Endodermal cell (in vitro differentiated cells): ENCODE data around the gene TMOD3. TPM values are rescaled to one million over a fixed set of nuclear protein-coding genes. Genes with fewer than 3 reads are reported as not detected.

Source experiments
- DNase-seq: peaks from one replicate; pipeline ENCODE4 v3.0.0-alpha.2; 2017
- H3K27ac ChIP-seq: 2 replicates; pipeline ENCODE4 v1.5.1; 2013; ENCODE audit warnings: mild to moderate bottlenecking, low read depth, low read length, moderate library complexity
- H3K27me3 ChIP-seq: 2 replicates; pipeline ENCODE4 v1.6.1; 2013; ENCODE audit warnings: mild to moderate bottlenecking, low read length, moderate library complexity; ENCODE audit not compliant: insufficient read depth, control insufficient read depth, poor library complexity, severe bottlenecking
- H3K36me3 ChIP-seq: 2 replicates; pipeline ENCODE4 v1.7.0; 2013; ENCODE audit warnings: mild to moderate bottlenecking, low read length, moderate library complexity; ENCODE audit not compliant: control insufficient read depth, insufficient read depth
- H3K4me1 ChIP-seq: one replicate; pipeline ENCODE4 v1.7.0; 2013; ENCODE audit warnings: low read length; ENCODE audit not compliant: control insufficient read depth, insufficient read depth
- H3K4me3 ChIP-seq: 2 replicates; pipeline ENCODE4 v1.5.1; 2013; ENCODE audit warnings: mild to moderate bottlenecking, low read length, moderate library complexity
- H3K9ac ChIP-seq: 2 replicates; pipeline ENCODE4 v1.6.1; 2013; ENCODE audit warnings: mild to moderate bottlenecking, low read length, moderate library complexity; ENCODE audit not compliant: poor library complexity, severe bottlenecking; ENCODE audit errors: extremely low read depth
- H3K9me3 ChIP-seq: 2 replicates; pipeline ENCODE4 v1.6.1; 2013; ENCODE audit warnings: mild to moderate bottlenecking, low read length, moderate library complexity; ENCODE audit not compliant: control insufficient read depth
- H3K27ac Mint-ChIP-seq: 2 replicates; pipeline ENCODE4 v1.8.0; 2020; ENCODE audit warnings: mixed read lengths
- H3K27me3 Mint-ChIP-seq: 2 replicates; pipeline ENCODE4 v1.8.0; 2021; ENCODE audit warnings: mild to moderate bottlenecking, mixed read lengths; ENCODE audit not compliant: insufficient read depth
- H3K36me3 Mint-ChIP-seq: 2 replicates; pipeline ENCODE4 v1.8.0; 2020; ENCODE audit warnings: low read depth, mixed read lengths
- H3K4me1 Mint-ChIP-seq: 2 replicates; pipeline ENCODE4 v1.8.0; 2020; ENCODE audit warnings: mixed read lengths
- H3K4me3 Mint-ChIP-seq: 2 replicates; pipeline ENCODE4 v1.8.0; 2020; ENCODE audit warnings: mild to moderate bottlenecking, moderate library complexity, mixed read lengths
- H3K9me3 Mint-ChIP-seq: 2 replicates; pipeline ENCODE4 v1.8.0; 2020; ENCODE audit warnings: mild to moderate bottlenecking, mixed read lengths
- whole genome bisulfite sequencing, 2 experiments: methylation state at CpG; one replicate each; pipeline versions ENCODE4 v1.1.5 to v1.1.7; 2013; ENCODE audit warnings: missing lambda C conversion rate in 2 of 2, mixed read lengths in 1 of 2; ENCODE audit not compliant: insufficient coverage in 1 of 2, insufficient read length in 1 of 2; 5-methylcytosine and 5-hydroxymethylcytosine counted together
- total RNA-seq, 2 donors: library from RNA; stranded (reverse); fragmentation: NEBNext Ultra II Directional in 1 of 2; extraction: Animal tissue kit (Norgen Biotek cat#: 25700) in 1 of 2; gene quantifications; 2 replicates in 1 of 2; 3 replicates in 1 of 2; pipeline ENCODE4 v1.2.1, GENCODE V29; 2021
- TF ChIP-seq, protein P1 (sequence below): fragments of 200-600 bp; sonication (generic); conservative IDR thresholded peaks from 2 replicates; pipeline ENCODE4 v1.5.0; 2021; ENCODE audit warnings: antibody characterized with exemption, mild to moderate bottlenecking

The TMOD3 gene
- total RNA-seq, 2 donors from 2014 or later, result 39.6 to 44.4 TPM

DNA sequence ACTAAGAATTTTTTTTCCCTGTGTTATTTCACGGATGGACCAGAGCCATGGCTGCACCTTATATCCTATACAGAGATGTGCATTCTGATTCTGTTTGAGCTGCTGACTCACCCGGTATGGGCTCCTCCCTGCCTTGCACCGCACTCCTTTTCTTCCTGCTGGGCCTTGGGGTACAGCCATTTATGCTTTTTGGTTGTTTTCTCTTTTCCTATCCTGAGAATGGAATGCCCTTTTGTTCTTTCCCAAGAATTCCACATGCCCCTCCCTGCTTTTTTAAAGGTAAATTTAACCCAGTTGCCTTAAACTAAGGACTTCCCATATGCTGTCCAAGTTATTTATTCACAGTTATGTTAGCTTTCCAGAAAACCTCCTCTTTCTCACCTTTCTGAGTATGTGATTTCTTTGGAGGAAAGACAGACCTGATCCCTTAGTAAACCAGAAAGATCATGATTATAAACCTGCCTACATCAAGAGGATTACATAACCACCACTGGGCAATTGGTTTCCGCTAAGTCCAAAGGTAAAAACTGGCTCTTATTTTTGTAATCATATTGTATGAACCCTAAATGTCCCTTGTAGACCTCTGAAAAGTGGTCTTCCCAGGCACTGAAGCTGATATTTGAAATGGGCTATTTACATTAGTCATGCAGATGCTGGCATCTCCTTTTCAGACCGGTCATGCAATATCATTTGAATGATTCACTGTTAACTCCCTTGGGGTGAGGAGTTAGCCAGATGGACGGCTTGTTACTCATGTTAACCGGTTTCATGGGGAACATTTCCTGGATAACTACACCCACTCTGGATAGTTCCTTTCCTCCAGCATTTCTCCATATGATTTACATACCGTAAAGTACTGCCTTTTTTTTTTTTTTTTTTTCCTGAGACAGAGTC is 45.5 kb downstream of the TMOD3 start:
- 89% methylated on average over 3 to 8 of the region's 8 CpGs for WGBS, 2 experiments
- Histone ChIP-seq H3K9me3 (no peaks in the 10 kb centered on the region), H3K9ac (no peak overlapping the region), H3K27me3 (no peaks in the 10 kb centered on the region), H3K27ac (no peak overlapping the region), H3K4me1 (peaks cover 5% of the 10 kb centered on the region), H3K4me3 (no peak overlapping the region), H3K36me3 (peaks cover 45% of the 10 kb centered on the region)
- H3K27ac Mint-ChIP-seq, result no peak overlapping the region
- H3K27me3 Mint-ChIP-seq, result no peaks in the 10 kb centered on the region
- peaks cover 4% of the 10 kb centered on the region for H3K4me1 Mint-ChIP-seq
- TF ChIP-seq, protein P1, sequence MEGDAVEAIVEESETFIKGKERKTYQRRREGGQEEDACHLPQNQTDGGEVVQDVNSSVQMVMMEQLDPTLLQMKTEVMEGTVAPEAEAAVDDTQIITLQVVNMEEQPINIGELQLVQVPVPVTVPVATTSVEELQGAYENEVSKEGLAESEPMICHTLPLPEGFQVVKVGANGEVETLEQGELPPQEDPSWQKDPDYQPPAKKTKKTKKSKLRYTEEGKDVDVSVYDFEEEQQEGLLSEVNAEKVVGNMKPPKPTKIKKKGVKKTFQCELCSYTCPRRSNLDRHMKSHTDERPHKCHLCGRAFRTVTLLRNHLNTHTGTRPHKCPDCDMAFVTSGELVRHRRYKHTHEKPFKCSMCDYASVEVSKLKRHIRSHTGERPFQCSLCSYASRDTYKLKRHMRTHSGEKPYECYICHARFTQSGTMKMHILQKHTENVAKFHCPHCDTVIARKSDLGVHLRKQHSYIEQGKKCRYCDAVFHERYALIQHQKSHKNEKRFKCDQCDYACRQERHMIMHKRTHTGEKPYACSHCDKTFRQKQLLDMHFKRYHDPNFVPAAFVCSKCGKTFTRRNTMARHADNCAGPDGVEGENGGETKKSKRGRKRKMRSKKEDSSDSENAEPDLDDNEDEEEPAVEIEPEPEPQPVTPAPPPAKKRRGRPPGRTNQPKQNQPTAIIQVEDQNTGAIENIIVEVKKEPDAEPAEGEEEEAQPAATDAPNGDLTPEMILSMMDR, result no peak
- no peak for DNase-seq
- no peaks in the 10 kb centered on the region for H3K9me3 Mint-ChIP-seq
- H3K4me3 Mint-ChIP-seq, result no peak overlapping the region
- H3K36me3 Mint-ChIP-seq, result peaks cover 37% of the 10 kb centered on the region

DNA sequence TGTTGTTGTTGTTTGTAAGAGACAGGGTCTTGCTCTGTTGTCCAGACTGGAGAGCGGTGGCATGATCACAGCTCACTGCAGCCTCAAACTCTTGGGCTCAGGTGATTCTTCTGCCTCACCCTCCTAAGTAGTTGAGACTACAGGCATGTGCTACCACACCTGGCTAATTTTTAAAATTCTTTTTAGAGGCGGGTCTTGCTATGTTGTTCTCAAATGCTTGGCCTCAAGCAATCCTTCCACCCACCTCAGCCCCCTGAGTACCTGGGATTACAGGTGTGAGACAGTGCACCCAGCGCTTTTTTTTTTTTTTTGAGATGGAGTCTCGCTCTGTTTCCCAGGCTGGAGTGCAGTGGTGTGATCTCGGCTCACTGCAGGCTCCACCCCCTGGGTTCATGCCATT is 46.7 kb downstream of the TMOD3 start:
- H3K4me1 Mint-ChIP-seq, result peaks cover 4% of the 10 kb centered on the region
- Histone ChIP-seq H3K27ac (no peak overlapping the region), H3K4me1 (peaks cover 5% of the 10 kb centered on the region), H3K4me3 (no peak overlapping the region), H3K9me3 (no peaks in the 10 kb centered on the region), H3K9ac (no peak overlapping the region), H3K36me3 (peaks cover 41% of the 10 kb centered on the region), H3K27me3 (no peaks in the 10 kb centered on the region)
- H3K9me3 Mint-ChIP-seq, result no peaks in the 10 kb centered on the region
- WGBS, 2 experiments, result 88 to 100% methylated on average over 1 to 4 of the region's 5 CpGs
- peaks cover 34% of the 10 kb centered on the region for H3K36me3 Mint-ChIP-seq
- TF ChIP-seq, protein P1, result no peak
- H3K27me3 Mint-ChIP-seq, result no peaks in the 10 kb centered on the region
- DNase-seq, result no peak
- H3K4me3 Mint-ChIP-seq, result no peak overlapping the region
- H3K27ac Mint-ChIP-seq, result no peak overlapping the region

DNA sequence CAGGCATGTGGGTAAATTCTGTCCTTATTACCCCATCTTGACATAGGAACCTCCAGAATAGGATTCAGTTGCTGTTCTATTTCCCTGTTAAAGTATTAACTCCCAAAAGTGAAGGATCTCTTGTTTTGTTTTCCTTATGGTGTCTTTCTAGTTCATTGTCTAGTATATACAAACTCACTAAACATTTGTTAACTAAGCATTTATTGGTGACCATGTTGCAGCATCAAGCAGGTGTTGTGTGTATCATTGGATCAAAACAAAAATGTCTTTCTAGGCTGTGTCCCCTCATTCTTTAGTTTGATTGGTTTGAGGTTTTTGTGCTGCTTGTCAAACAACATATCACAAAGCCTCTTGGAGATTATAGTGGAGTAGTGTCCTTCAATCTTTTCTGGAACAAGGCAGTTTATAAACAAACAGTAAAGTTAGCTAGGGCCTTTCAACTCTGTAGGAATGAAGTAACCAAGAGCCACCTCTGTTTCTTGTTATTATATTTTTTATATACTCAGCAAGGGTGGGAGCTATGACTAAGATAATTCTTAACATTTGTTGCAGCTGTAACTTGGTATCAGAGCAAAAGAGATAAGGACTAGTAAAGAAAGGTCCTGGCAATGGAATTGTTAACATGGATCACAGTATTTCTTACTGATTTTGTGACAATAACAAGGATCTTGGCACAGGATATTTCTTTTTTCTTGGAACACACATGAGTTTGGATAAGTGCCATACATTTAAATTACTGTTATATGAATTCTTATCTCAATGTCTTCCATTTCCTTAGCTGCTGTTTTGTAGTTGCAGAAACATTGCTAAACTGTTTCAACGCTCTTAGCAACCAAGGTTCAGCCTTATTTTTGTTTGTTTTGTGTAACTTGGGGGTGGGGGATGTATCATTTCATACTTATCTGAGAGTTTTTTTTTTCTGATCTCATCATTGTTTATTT is 49.3 kb downstream of the TMOD3 start:
- H3K9me3 ChIP-seq, result no peaks in the 10 kb centered on the region
- Mint-ChIP-seq H3K36me3 (peaks cover 31% of the 10 kb centered on the region), H3K4me1 (peaks cover 4% of the 10 kb centered on the region), H3K27ac (no peak overlapping the region), H3K27me3 (no peaks in the 10 kb centered on the region), H3K4me3 (no peak overlapping the region), H3K9me3 (no peaks in the 10 kb centered on the region)
- 100% methylated on average over 1 of the region's 1 CpG; no CpG with 5 or more reads in 1 of the 2 experiments for WGBS, 2 experiments
- no peak overlapping the region for H3K27ac ChIP-seq
- no peaks in the 10 kb centered on the region for H3K27me3 ChIP-seq
- no peak overlapping the region for H3K4me3 ChIP-seq
- H3K9ac ChIP-seq, result no peak overlapping the region
- DNase-seq, result no peak
- H3K36me3 ChIP-seq, result peaks cover 27% of the 10 kb centered on the region
- H3K4me1 ChIP-seq, result peaks cover 5% of the 10 kb centered on the region
- TF ChIP-seq, protein P1, result no peak
